K562 (cell line): ENCODE measurements around the gene NSG2.

Experiments
- ATF1 ChIP-seq, 2 experiments: fragments of 450-650 bp in 1 of 2; IDR thresholded peaks; 2 replicates each; pipeline ENCODE4 v1.6.1; 2016; ENCODE audit warnings: missing compliant biosample characterization in 1 of 2, missing genetic modification characterization in 1 of 2
- E2F5 ChIP-seq: sonication (generic); formaldehyde crosslinking; IDR thresholded peaks from 2 replicates; pipeline ENCODE4 v1.8.0; 2022; ENCODE audit warnings: mild to moderate bottlenecking, missing genetic modification reagents
- ELF1 ChIP-seq: fragments of 200-800 bp; sonication (Bioruptor generic); IDR thresholded peaks from 2 replicates; pipeline ENCODE4 v1.6.1; 2016; ENCODE audit warnings: missing genetic modification characterization, missing compliant biosample characterization
- MYNN ChIP-seq, 2 experiments: sonication (generic); formaldehyde crosslinking in 1 of 2; IDR thresholded peaks; 2 replicates each; pipeline versions ENCODE4 v1.5.0 to v1.6.1; 2016 to 2020; ENCODE audit warnings: antibody characterized with exemption in 1 of 2, missing genetic modification reagents in 1 of 2
- SMAD2 ChIP-seq: fragments of 150-350 bp; IDR thresholded peaks from 2 replicates; pipeline ENCODE4 v1.6.1; 2014; ENCODE audit warnings: low read depth, mild to moderate bottlenecking, low read length
- TF ChIP-seq, protein P1 (sequence below): sonication (generic); formaldehyde crosslinking; IDR thresholded peaks from 2 replicates; pipeline ENCODE4 v1.9.0; 2022; ENCODE audit warnings: mild to moderate bottlenecking, missing genetic modification reagents

DNA sequence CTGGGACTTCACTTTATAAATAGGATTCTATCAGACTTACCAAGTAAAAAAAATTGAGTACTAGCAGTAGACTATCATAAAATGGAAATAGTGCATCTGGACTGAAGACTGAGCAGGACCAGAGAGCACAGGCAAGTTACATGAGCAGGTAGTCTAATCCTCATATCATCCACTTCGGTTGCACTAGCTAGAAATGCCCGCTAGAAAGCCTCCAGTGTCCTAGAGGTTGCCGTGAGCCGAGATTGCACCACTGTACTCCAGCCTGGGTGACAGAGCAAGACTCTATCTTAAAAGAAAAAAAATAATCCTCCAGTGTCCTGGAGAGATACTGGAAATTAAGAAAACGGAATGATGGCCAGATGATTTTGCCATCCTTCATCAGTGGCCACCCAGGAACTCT is 36.6 kb upstream of the NSG2 start:
- TF ChIP-seq, protein P1, sequence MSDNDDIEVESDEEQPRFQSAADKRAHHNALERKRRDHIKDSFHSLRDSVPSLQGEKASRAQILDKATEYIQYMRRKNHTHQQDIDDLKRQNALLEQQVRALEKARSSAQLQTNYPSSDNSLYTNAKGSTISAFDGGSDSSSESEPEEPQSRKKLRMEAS (CRISPR knock-in tag) = no peak
- TF ChIP-seq SMAD2 = no peak
- no peak for TF ChIP-seq E2F5 (CRISPR knock-in tag)
- TF ChIP-seq MYNN (IDR thresholded peaks at IDR 0.05) = no peak
- TF ChIP-seq MYNN (CRISPR knock-in tag; IDR thresholded peaks at IDR 0.05) = no peak
- no peak for TF ChIP-seq ELF1 (tag)
- TF ChIP-seq ATF1 (CRISPR knock-in tag; IDR thresholded peaks at IDR 0.05) = no peak
- TF ChIP-seq ATF1 (tag; IDR thresholded peaks at IDR 0.05) = no peak
